Measurements from ENCODE around the gene NUBP2.

- TF ChIP-seq CTCF (IDR thresholded peaks at IDR 0.05) (no peak), POLR2A (IDR thresholded peaks at IDR 0.05) (no peak), EP300 (IDR thresholded peaks at IDR 0.05) (no peak)
Observed at GRCh38 chr16:1767116-1767994, 15.4 kb upstream of the NUBP2 start.
